ENCODE measurements around the gene SCFD1.
"Not testable (repeated sequence)": the region's sequence is repeated elsewhere in the genome, so short reads cannot be mapped to it uniquely, and the experiment has no call there.

The SCFD1 gene

GRCh38 chr14:30610787-30611343 is 11.3 kb upstream of the SCFD1 start:
- no peak for DNase-seq

GRCh38 chr14:30614155-30614554 is 8.0 kb upstream of the SCFD1 start:
- DNase-seq = no peak

GRCh38 chr14:30620178-30620577 is 1.9 kb upstream of the SCFD1 start:
- no peak for DNase-seq

- no peak for DNase-seq
These were observed 672 bp upstream of the SCFD1 start for GRCh38 chr14:30621354-30621939.

- no peak for DNase-seq
These were observed 1.5 kb downstream of the SCFD1 start for GRCh38 chr14:30623412-30624131.

GRCh38 chr14:30624132-30624423 is 2.0 kb downstream of the SCFD1 start:
- DNase-seq = no peak

- DNase-seq = no peak
These were observed 3.4 kb downstream of the SCFD1 start for GRCh38 chr14:30625533-30625932.

- not testable (repeated sequence) for DNase-seq
These were observed 7.3 kb downstream of the SCFD1 start for GRCh38 chr14:30629432-30629831.

- no peak for DNase-seq
These were observed 8.1 kb downstream of the SCFD1 start for GRCh38 chr14:30630248-30630647.

- no peak for DNase-seq
These were observed 10.6 kb downstream of the SCFD1 start for GRCh38 chr14:30632730-30633129.

- DNase-seq = no peak
These were observed 16.8 kb downstream of the SCFD1 start for GRCh38 chr14:30638926-30639325.

- no peak for DNase-seq
These were observed 19.1 kb downstream of the SCFD1 start for GRCh38 chr14:30641207-30641606.

GRCh38 chr14:30644462-30644861 is 22.3 kb downstream of the SCFD1 start:
- DNase-seq = not testable (repeated sequence)

GRCh38 chr14:30645600-30645999 is 23.5 kb downstream of the SCFD1 start:
- DNase-seq = no peak

GRCh38 chr14:30648471-30648870 is 26.4 kb downstream of the SCFD1 start:
- DNase-seq = no peak

GRCh38 chr14:30651937-30652336 is 29.8 kb downstream of the SCFD1 start:
- no peak for DNase-seq

GRCh38 chr14:30655124-30655523 is 33.0 kb downstream of the SCFD1 start:
- DNase-seq = no peak

GRCh38 chr14:30655658-30656057 is 33.5 kb downstream of the SCFD1 start:
- DNase-seq = no peak

GRCh38 chr14:30656190-30656632 is 34.1 kb downstream of the SCFD1 start:
- DNase-seq = peak; percentile 5

GRCh38 chr14:30657050-30657449 is 34.9 kb downstream of the SCFD1 start:
- no peak for DNase-seq

- DNase-seq = no peak
These were observed 35.6 kb downstream of the SCFD1 start for GRCh38 chr14:30657606-30658163.

- no peak for DNase-seq
These were observed 36.5 kb downstream of the SCFD1 start for GRCh38 chr14:30658645-30659044.

GRCh38 chr14:30669594-30669993 is 47.5 kb downstream of the SCFD1 start:
- no peak for DNase-seq

- no peak for DNase-seq
These were observed 51.0 kb downstream of the SCFD1 start for GRCh38 chr14:30673071-30673470.
